ENCODE results near the gene SPAG9.

DNA sequence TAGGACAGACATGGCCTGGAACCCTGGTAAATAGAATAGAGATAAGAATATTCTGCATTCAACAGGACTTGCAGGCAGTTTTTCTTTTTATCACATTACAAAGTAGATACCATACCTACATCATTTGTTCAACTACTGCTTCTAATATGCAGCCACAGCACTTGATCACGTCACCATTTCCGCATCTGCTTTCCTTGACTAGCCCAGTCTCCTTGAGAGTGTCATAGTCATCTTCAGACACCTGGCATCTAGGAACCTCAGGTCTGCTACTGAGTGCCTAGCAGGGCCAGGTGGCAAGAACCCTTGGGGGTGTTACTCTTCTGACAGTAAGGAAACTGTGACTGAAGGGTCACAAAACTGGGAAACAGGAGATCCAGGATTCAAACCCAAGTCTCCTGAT lies 161.3 kb downstream of the SPAG9 start:
- TF ChIP-seq, protein P1, sequence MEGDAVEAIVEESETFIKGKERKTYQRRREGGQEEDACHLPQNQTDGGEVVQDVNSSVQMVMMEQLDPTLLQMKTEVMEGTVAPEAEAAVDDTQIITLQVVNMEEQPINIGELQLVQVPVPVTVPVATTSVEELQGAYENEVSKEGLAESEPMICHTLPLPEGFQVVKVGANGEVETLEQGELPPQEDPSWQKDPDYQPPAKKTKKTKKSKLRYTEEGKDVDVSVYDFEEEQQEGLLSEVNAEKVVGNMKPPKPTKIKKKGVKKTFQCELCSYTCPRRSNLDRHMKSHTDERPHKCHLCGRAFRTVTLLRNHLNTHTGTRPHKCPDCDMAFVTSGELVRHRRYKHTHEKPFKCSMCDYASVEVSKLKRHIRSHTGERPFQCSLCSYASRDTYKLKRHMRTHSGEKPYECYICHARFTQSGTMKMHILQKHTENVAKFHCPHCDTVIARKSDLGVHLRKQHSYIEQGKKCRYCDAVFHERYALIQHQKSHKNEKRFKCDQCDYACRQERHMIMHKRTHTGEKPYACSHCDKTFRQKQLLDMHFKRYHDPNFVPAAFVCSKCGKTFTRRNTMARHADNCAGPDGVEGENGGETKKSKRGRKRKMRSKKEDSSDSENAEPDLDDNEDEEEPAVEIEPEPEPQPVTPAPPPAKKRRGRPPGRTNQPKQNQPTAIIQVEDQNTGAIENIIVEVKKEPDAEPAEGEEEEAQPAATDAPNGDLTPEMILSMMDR (IDR thresholded peaks at IDR 0.05), result no peak
- TF ChIP-seq POLR2A (IDR thresholded peaks at IDR 0.05), result no peak
